ENCODE results near the gene RAD52. TPM values are rescaled to one million over a fixed set of nuclear protein-coding genes. Genes with fewer than 3 reads are reported as not detected.

Gene RAD52
- total and polyA plus RNA-seq, 2 donors (not counting 1 experiment from before 2014, with no cell fraction given) = 22.9 to 27.6 TPM

- H3K27me3 ChIP-seq (replicated peaks in 1 of 4; ENCODE audit: control extremely low read depth in 1 of 4, control insufficient read depth in 3 of 4, insufficient read depth in 4 of 4, low read length in 3 of 4) = no peaks in the 10 kb centered on the region
- no peaks in the 10 kb centered on the region for H3K79me2 ChIP-seq (ENCODE audit: control insufficient read depth, insufficient read depth, low read length)
- H3K36me3 ChIP-seq (replicated peaks in 1 of 2; ENCODE audit: control extremely low read depth in 1 of 2, control insufficient read depth in 1 of 2, extremely low read depth in 1 of 2, insufficient read depth in 2 of 2, low read length in 1 of 2) = no peaks in the 10 kb centered on the region
- no peak for ATAC-seq (ENCODE audit: low read depth)
- 70% methylated on average over 2 of the region's 4 CpGs for WGBS (ENCODE audit: insufficient coverage)
- H3K9me3 ChIP-seq (ENCODE audit: control extremely low read depth in 1 of 3, control insufficient read depth in 2 of 3, insufficient read depth in 1 of 3, low read length in 2 of 3) = no peaks in the 10 kb centered on the region
- ChIA-PET CTCF (no interaction called here), POLR2A (no interaction called here)
- no peak overlapping the region for H3K4me2 ChIP-seq (replicated peaks; ENCODE audit: low read depth, low read length, poor library complexity, severe bottlenecking)
- no peaks in the 10 kb centered on the region for H3K27me3 Mint-ChIP-seq
- H3K4me3 ChIP-seq (ENCODE audit: control extremely low read depth in 1 of 5, extremely low read depth in 1 of 5, insufficient read depth in 1 of 5, low read depth in 2 of 5, low read length in 4 of 5) = no peak overlapping the region
- H2AFZ ChIP-seq (ENCODE audit: insufficient read depth, low read depth, low read length, poor library complexity, severe bottlenecking) = no peak overlapping the region
- H3K9ac ChIP-seq (ENCODE audit: low read length) = no peak overlapping the region
- no peak overlapping the region for H3K27ac Mint-ChIP-seq
- intact Hi-C loops (cut with micrococcal nuclease) = no loop called here
- DNase-seq = no peak
- H3K4me1 ChIP-seq (ENCODE audit: control insufficient read depth in 2 of 2, insufficient read depth in 2 of 2, low read length in 2 of 2) = no peaks in the 10 kb centered on the region
- H3K4me1 Mint-ChIP-seq = no peaks in the 10 kb centered on the region
- no peaks in the 10 kb centered on the region for H3K9me3 Mint-ChIP-seq (ENCODE audit: insufficient read depth)
- no peak overlapping the region for H3K4me3 Mint-ChIP-seq
- no peak for TF ChIP-seq CTCF (IDR thresholded peaks at IDR 0.05)
- TF ChIP-seq EZH2 (IDR thresholded peaks at IDR 0.05; ENCODE audit: borderline replicate concordance, insufficient read depth, low read depth, low read length, poor library complexity, severe bottlenecking) = no peak
- no peak overlapping the region for H3K27ac ChIP-seq (ENCODE audit: low read length in 2 of 2)
- H4K20me1 ChIP-seq (ENCODE audit: control insufficient read depth, insufficient read depth, low read length, poor library complexity, severe bottlenecking) = no peaks in the 10 kb centered on the region
Measured at GRCh38 chr12:974271-974862, 24.9 kb upstream of the RAD52 start.

GRCh38 chr12:971991-972390, 22.5 kb upstream of the RAD52 start:
- Histone ChIP-seq H3K79me2 (ENCODE audit: control insufficient read depth, insufficient read depth, low read length) (no peaks in the 10 kb centered on the region), H3K4me3 (ENCODE audit: control extremely low read depth in 1 of 5, extremely low read depth in 1 of 5, insufficient read depth in 1 of 5, low read depth in 2 of 5, low read length in 4 of 5) (no peak overlapping the region), H3K4me1 (ENCODE audit: control insufficient read depth in 2 of 2, insufficient read depth in 2 of 2, low read length in 2 of 2) (no peaks in the 10 kb centered on the region), H4K20me1 (ENCODE audit: control insufficient read depth, insufficient read depth, low read length, poor library complexity, severe bottlenecking) (no peaks in the 10 kb centered on the region), H3K27me3 (replicated peaks in 1 of 4; ENCODE audit: control extremely low read depth in 1 of 4, control insufficient read depth in 3 of 4, insufficient read depth in 4 of 4, low read length in 3 of 4) (no peaks in the 10 kb centered on the region), H3K9ac (ENCODE audit: low read length) (no peak overlapping the region), H3K27ac (ENCODE audit: low read length in 2 of 2) (no peak overlapping the region), H3K9me3 (ENCODE audit: control extremely low read depth in 1 of 3, control insufficient read depth in 2 of 3, insufficient read depth in 1 of 3, low read length in 2 of 3) (no peaks in the 10 kb centered on the region), H2AFZ (ENCODE audit: insufficient read depth, low read depth, low read length, poor library complexity, severe bottlenecking) (no peak overlapping the region), H3K36me3 (replicated peaks in 1 of 2; ENCODE audit: control extremely low read depth in 1 of 2, control insufficient read depth in 1 of 2, extremely low read depth in 1 of 2, insufficient read depth in 2 of 2, low read length in 1 of 2) (no peaks in the 10 kb centered on the region), H3K4me2 (replicated peaks; ENCODE audit: low read depth, low read length, poor library complexity, severe bottlenecking) (no peak overlapping the region)
- no peak overlapping the region for H3K4me3 Mint-ChIP-seq
- no peak overlapping the region for H3K27ac Mint-ChIP-seq
- no peak for ATAC-seq (ENCODE audit: low read depth)
- intact Hi-C loops (cut with micrococcal nuclease) = no loop called here
- TF ChIP-seq EZH2 (IDR thresholded peaks at IDR 0.05; ENCODE audit: borderline replicate concordance, insufficient read depth, low read depth, low read length, poor library complexity, severe bottlenecking) (no peak), CTCF (IDR thresholded peaks at IDR 0.05) (no peak)
- no peaks in the 10 kb centered on the region for H3K9me3 Mint-ChIP-seq (ENCODE audit: insufficient read depth)
- H3K27me3 Mint-ChIP-seq = no peaks in the 10 kb centered on the region
- H3K4me1 Mint-ChIP-seq = no peaks in the 10 kb centered on the region
- POLR2A ChIA-PET = no interaction called here
- DNase-seq = no peak
- CTCF ChIA-PET = no interaction called here
- WGBS (ENCODE audit: insufficient coverage) = 100% methylated on average over 1 of the region's 4 CpGs
